Measurements from ENCODE around the gene PRSS22. TPM values are rescaled to one million over a fixed set of nuclear protein-coding genes. Genes with fewer than 3 reads are reported as not detected.

Gene PRSS22
- total and polyA plus RNA-seq, 2 donors (not counting 1 experiment from before 2014, with no cell fraction given) = not detected

GRCh38 chr16:2867987-2868789 is 10.2 kb upstream of the PRSS22 start:
- CTCF ChIA-PET = interaction anchor here (0.6 to 1.6 kb wide), 29 partner anchors 9 to 287 kb away, joined by 3 to 19 read pairs (median 4); partner anchors contain the start of genes FLYWCH1, FLYWCH2 and SRRM2
- Histone ChIP-seq H3K9me3 (ENCODE audit: control extremely low read depth in 1 of 3, control insufficient read depth in 2 of 3, insufficient read depth in 1 of 3, low read length in 2 of 3) (no peaks in the 10 kb centered on the region), H3K9ac (ENCODE audit: low read length) (peak overlapping the region; percentile 77), H3K27ac (ENCODE audit: low read length in 2 of 2) (peak overlapping the region; percentile 78 to 85), H3K79me2 (ENCODE audit: control insufficient read depth, insufficient read depth, low read length) (no peaks in the 10 kb centered on the region), H3K4me3 (ENCODE audit: control extremely low read depth in 1 of 5, extremely low read depth in 1 of 5, insufficient read depth in 1 of 5, low read depth in 2 of 5, low read length in 4 of 5) (peak overlapping the region; percentile 47 to 83 (median 71)), H2AFZ (ENCODE audit: insufficient read depth, low read depth, low read length, poor library complexity, severe bottlenecking) (peak overlapping the region; percentile 91), H3K4me2 (replicated peaks; ENCODE audit: low read depth, low read length, poor library complexity, severe bottlenecking) (peak overlapping the region; percentile 92), H3K27me3 (replicated peaks in 1 of 4; ENCODE audit: control extremely low read depth in 1 of 4, control insufficient read depth in 3 of 4, insufficient read depth in 4 of 4, low read length in 3 of 4) (peaks cover 0 to 3% (median 0%) of the 10 kb centered on the region in 4 experiments), H4K20me1 (ENCODE audit: control insufficient read depth, insufficient read depth, low read length, poor library complexity, severe bottlenecking) (no peaks in the 10 kb centered on the region), H3K36me3 (replicated peaks in 1 of 2; ENCODE audit: control extremely low read depth in 1 of 2, control insufficient read depth in 1 of 2, extremely low read depth in 1 of 2, insufficient read depth in 2 of 2, low read length in 1 of 2) (no peaks in the 10 kb centered on the region), H3K4me1 (ENCODE audit: control insufficient read depth in 2 of 2, insufficient read depth in 2 of 2, low read length in 2 of 2) (peaks cover 0 to 10% of the 10 kb centered on the region in 2 donors)
- Mint-ChIP-seq H3K4me1 (peaks cover 9% of the 10 kb centered on the region), H3K27ac (peak overlapping the region; percentile 92), H3K4me3 (peak overlapping the region; percentile 94), H3K27me3 (peaks cover 17% of the 10 kb centered on the region), H3K9me3 (ENCODE audit: insufficient read depth) (no peaks in the 10 kb centered on the region)
- under 1% methylated on average over 37 of the region's 45 CpGs for WGBS (ENCODE audit: insufficient coverage)
- peak; percentile 94 for DNase-seq
- no peak for TF ChIP-seq EZH2 (IDR thresholded peaks at IDR 0.05; ENCODE audit: borderline replicate concordance, insufficient read depth, low read depth, low read length, poor library complexity, severe bottlenecking)
- TF ChIP-seq CTCF (IDR thresholded peaks at IDR 0.05) = peak; percentile 97
- intact Hi-C loops (cut with micrococcal nuclease) = loop anchor here (1.0 to 10.0 kb wide), 5 partner anchors 14 to 196 kb away; partner anchors contain the start of gene ELOB
- ATAC-seq (ENCODE audit: low read depth) = peak; percentile 95
- POLR2A ChIA-PET = interaction anchor here (0.5 to 1.4 kb wide), 8 partner anchors 15 to 1487 kb away, joined by 3 to 10 read pairs (median 4); partner anchors contain the start of genes ELOB and FLYWCH2

All from B cell (primary cell).